ENCODE results near the gene KLRF2.

DNA sequence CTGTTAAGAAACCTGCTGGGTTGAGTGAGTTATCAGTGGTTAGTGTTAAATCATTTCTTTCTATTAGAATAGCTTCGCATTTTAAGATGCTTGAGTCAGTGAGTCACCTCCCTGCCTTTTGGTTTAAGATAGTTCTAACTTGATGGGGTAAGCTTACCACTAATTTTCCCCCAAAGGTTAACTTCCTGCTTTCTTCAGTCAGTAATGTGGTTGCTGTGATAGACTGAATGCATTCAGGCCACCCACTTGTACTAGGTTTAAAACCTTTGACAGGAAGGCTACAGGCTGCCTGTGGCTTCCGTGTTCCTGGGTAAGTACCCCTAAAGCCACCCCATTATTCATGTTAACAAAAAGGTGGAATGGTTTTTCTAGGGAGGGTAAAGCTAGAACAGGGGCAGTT is 25.6 kb downstream of the KLRF2 start:
- TF ChIP-seq CTCF (IDR thresholded peaks at IDR 0.05) = no peak
- TF ChIP-seq EP300 (IDR thresholded peaks at IDR 0.05) = no peak
- no peak for TF ChIP-seq POLR2A (IDR thresholded peaks at IDR 0.05)

Measured in stomach (tissue), 4 donors.